Immature natural killer cell (primary cell): ENCODE measurements around the gene TEKT2. TPM values are rescaled to one million over a fixed set of nuclear protein-coding genes. Genes with fewer than 3 reads are reported as not detected.

Experiments used
- DNase-seq, 3 donors: peaks; one replicate each; pipeline ENCODE4 v3.0.0; 2022; ENCODE audit warnings: mixed read lengths in 1 of 3
- H3K27ac Mint-ChIP-seq, 6 donors: one replicate each; pipeline ENCODE4 v1.8.0; 2020; ENCODE audit warnings: mixed read lengths in 6 of 6, mild to moderate bottlenecking in 5 of 6, inconsistent platforms in 4 of 6, moderate library complexity in 3 of 6
- H3K27me3 Mint-ChIP-seq, 3 donors: one replicate each; pipeline ENCODE4 v1.8.0; 2020 to 2021; ENCODE audit warnings: low read depth in 3 of 3, mild to moderate bottlenecking in 3 of 3, mixed read lengths in 3 of 3, moderate library complexity in 3 of 3, inconsistent platforms in 1 of 3
- H3K36me3 Mint-ChIP-seq, 3 donors: one replicate each; pipeline ENCODE4 v1.8.0; 2020; ENCODE audit warnings: mixed read lengths in 3 of 3, inconsistent platforms in 2 of 3, mild to moderate bottlenecking in 2 of 3
- H3K4me1 Mint-ChIP-seq, 2 donors: one replicate each; pipeline ENCODE4 v1.8.0; 2020; ENCODE audit warnings: inconsistent platforms in 2 of 2, mild to moderate bottlenecking in 2 of 2, mixed read lengths in 2 of 2, moderate library complexity in 1 of 2
- H3K4me3 Mint-ChIP-seq, 5 donors: one replicate each; pipeline ENCODE4 v1.8.0; 2020; ENCODE audit warnings: mild to moderate bottlenecking in 5 of 5, mixed read lengths in 5 of 5, inconsistent platforms in 3 of 5, moderate library complexity in 3 of 5
- H3K9me3 Mint-ChIP-seq, 6 donors: one replicate each; pipeline ENCODE4 v1.8.0; 2020; ENCODE audit warnings: mild to moderate bottlenecking in 6 of 6, mixed read lengths in 6 of 6, inconsistent platforms in 4 of 6, moderate library complexity in 3 of 6
- polyA plus RNA-seq, 3 donors: library from polyadenylated mRNA; unstranded; fragments of 300-500 nt; fragmentation: Illumina TruSeq; gene quantifications; one replicate each; pipeline ENCODE4 v1.2.3, GENCODE V29; 2021

The TEKT2 gene
- polyA plus RNA-seq, 3 donors from 2014 or later = not detected

- no peaks in the 10 kb centered on the region for H3K36me3 Mint-ChIP-seq
- H3K4me3 Mint-ChIP-seq = no peak overlapping the region
- no peaks in the 10 kb centered on the region for H3K9me3 Mint-ChIP-seq
- H3K27ac Mint-ChIP-seq = no peak overlapping the region
- DNase-seq = no peak
- peaks cover 0 to 3% of the 10 kb centered on the region in 2 donors for H3K4me1 Mint-ChIP-seq
- peaks cover 4 to 25% (median 10%) of the 10 kb centered on the region in 3 donors for H3K27me3 Mint-ChIP-seq
Measured at GRCh38 chr1:36081926-36082485, 1.9 kb upstream of the TEKT2 start.

GRCh38 chr1:36083219-36083618, 675 bp upstream of the TEKT2 start:
- Mint-ChIP-seq H3K9me3 (no peaks in the 10 kb centered on the region), H3K4me1 (peaks cover 0 to 4% of the 10 kb centered on the region in 2 donors), H3K36me3 (no peaks in the 10 kb centered on the region), H3K27ac (no peak overlapping the region), H3K4me3 (no peak overlapping the region), H3K27me3 (peaks cover 5 to 28% (median 10%) of the 10 kb centered on the region in 3 donors)
- no peak for DNase-seq

GRCh38 chr1:36084497-36085115, 712 bp downstream of the TEKT2 start:
- Mint-ChIP-seq H3K4me1 (peaks cover 5 to 11% of the 10 kb centered on the region in 2 donors), H3K4me3 (no peak overlapping the region), H3K27ac (no peak overlapping the region), H3K9me3 (no peaks in the 10 kb centered on the region), H3K36me3 (no peaks in the 10 kb centered on the region), H3K27me3 (peaks cover 12 to 34% (median 15%) of the 10 kb centered on the region in 3 donors)
- no peak for DNase-seq

GRCh38 chr1:36085126-36085525, 1.2 kb downstream of the TEKT2 start:
- DNase-seq = no peak
- H3K4me1 Mint-ChIP-seq = peaks cover 11 to 16% of the 10 kb centered on the region in 2 donors
- no peaks in the 10 kb centered on the region for H3K9me3 Mint-ChIP-seq
- no peaks in the 10 kb centered on the region for H3K36me3 Mint-ChIP-seq
- peaks cover 12 to 34% (median 15%) of the 10 kb centered on the region in 3 donors for H3K27me3 Mint-ChIP-seq
- no peak overlapping the region for H3K4me3 Mint-ChIP-seq
- no peak overlapping the region for H3K27ac Mint-ChIP-seq

GRCh38 chr1:36085686-36086526, 2.0 kb downstream of the TEKT2 start:
- Mint-ChIP-seq H3K9me3 (no peaks in the 10 kb centered on the region), H3K27ac (no peak overlapping the region), H3K4me1 (peaks cover 12 to 17% of the 10 kb centered on the region in 2 donors), H3K36me3 (no peaks in the 10 kb centered on the region), H3K27me3 (peaks cover 12 to 27% (median 15%) of the 10 kb centered on the region in 3 donors), H3K4me3 (peak overlapping the region in 2 of 5 donors; percentile 12 to 32)
- DNase-seq = no peak

GRCh38 chr1:36086529-36087232, 2.8 kb downstream of the TEKT2 start:
- Mint-ChIP-seq H3K4me3 (peak overlapping the region in 4 of 5 donors; percentile 24 to 71 (median 69)), H3K36me3 (no peaks in the 10 kb centered on the region), H3K4me1 (peaks cover 12 to 17% of the 10 kb centered on the region in 2 donors), H3K27me3 (peaks cover 12 to 23% (median 15%) of the 10 kb centered on the region in 3 donors), H3K9me3 (no peaks in the 10 kb centered on the region), H3K27ac (no peak overlapping the region)
- DNase-seq = no peak

GRCh38 chr1:36087233-36088123, 3.6 kb downstream of the TEKT2 start:
- no peak for DNase-seq
- Mint-ChIP-seq H3K36me3 (no peaks in the 10 kb centered on the region), H3K4me1 (peaks cover 12 to 18% of the 10 kb centered on the region in 2 donors), H3K27ac (no peak overlapping the region), H3K4me3 (peak overlapping the region; percentile 29 to 95 (median 90)), H3K27me3 (peaks cover 12 to 18% (median 14%) of the 10 kb centered on the region in 3 donors), H3K9me3 (no peaks in the 10 kb centered on the region)

- Mint-ChIP-seq H3K4me3 (peak overlapping the region; percentile 29 to 99 (median 93)), H3K27me3 (peaks cover 12 to 18% (median 14%) of the 10 kb centered on the region in 3 donors), H3K36me3 (no peaks in the 10 kb centered on the region), H3K27ac (peak overlapping the region in 4 of 6 donors; percentile 30 to 94 (median 60)), H3K4me1 (peaks cover 12 to 18% of the 10 kb centered on the region in 2 donors), H3K9me3 (no peaks in the 10 kb centered on the region)
- no peak for DNase-seq
Measured at GRCh38 chr1:36088265-36088576, 4.3 kb downstream of the TEKT2 start.

- Mint-ChIP-seq H3K27ac (peak within 1 kb of the TSS; percentile 79 to 96 (median 94)), H3K9me3 (no peaks in the 10 kb centered on the region), H3K36me3 (no peaks in the 10 kb centered on the region), H3K27me3 (peaks cover 12 to 16% (median 14%) of the 10 kb centered on the region in 3 donors), H3K4me1 (peaks cover 12 to 18% of the 10 kb centered on the region in 2 donors), H3K4me3 (peak within 1 kb of the TSS; percentile 88 to 99 (median 93))
- peak; percentile 88 to 91 (median 90) for DNase-seq
Measured at GRCh38 chr1:36088577-36089392, 4.9 kb downstream of the TEKT2 start, which contains the start of gene ADPRS. Gene ADPRS (plus strand): TSS chr1:36088892. CDS start chr1:36088905, 13 bp downstream.

GRCh38 chr1:36089393-36090121, 5.7 kb downstream of the TEKT2 start:
- Mint-ChIP-seq H3K4me1 (peaks cover 12 to 18% of the 10 kb centered on the region in 2 donors), H3K4me3 (peak overlapping the region; percentile 88 to 99 (median 93)), H3K27me3 (peaks cover 12 to 16% (median 14%) of the 10 kb centered on the region in 3 donors), H3K9me3 (no peaks in the 10 kb centered on the region), H3K27ac (peak overlapping the region; percentile 79 to 96 (median 94)), H3K36me3 (no peaks in the 10 kb centered on the region)
- DNase-seq = peak in 2 of 3 donors; percentile 12 to 16

GRCh38 chr1:36091141-36091540, 7.2 kb downstream of the TEKT2 start:
- Mint-ChIP-seq H3K36me3 (no peaks in the 10 kb centered on the region), H3K4me3 (no peak overlapping the region), H3K27me3 (peaks cover 2 to 14% (median 12%) of the 10 kb centered on the region in 3 donors), H3K27ac (no peak overlapping the region), H3K4me1 (peaks cover 12 to 18% of the 10 kb centered on the region in 2 donors), H3K9me3 (no peaks in the 10 kb centered on the region)
- DNase-seq = no peak
